B cell (primary cell): Measurements from ENCODE around the gene KLHL33. TPM values are rescaled to one million over a fixed set of nuclear protein-coding genes. Genes with fewer than 3 reads are reported as not detected.

Experiments used
- ATAC-seq: fragments of 200-7000 bp; cut with Tn5 transposase; one replicate; pipeline ENCODE4 v1.10.0; 2021; ENCODE audit warnings: low read depth, mild to moderate bottlenecking, moderate number of reproducible peaks, moderate library complexity
- CTCF ChIA-PET: fragments of 350-600 bp; sonication (Branson Sonifier 250); formaldehyde crosslinking; loops from one replicate; lab custom pipeline; 2021; ENCODE audit warnings: antibody characterized with exemption, inconsistent platforms; lab: Charles Lee
- POLR2A ChIA-PET: fragments of 350-600 bp; sonication (Branson Sonifier 250); formaldehyde crosslinking; loops from one replicate; lab custom pipeline; 2021; ENCODE audit warnings: antibody characterized with exemption; lab: Charles Lee
- DNase-seq: peaks from one replicate; pipeline ENCODE4 v3.0.0; 2013
- H2AFZ ChIP-seq: 2 replicates; pipeline ENCODE4 v1.6.1; 2012; ENCODE audit warnings: mild to moderate bottlenecking, low read depth, low read length; ENCODE audit not compliant: insufficient read depth, poor library complexity, severe bottlenecking
- H3K27ac ChIP-seq, 2 donors: 1 replicate in 1 of 2; 2 replicates in 1 of 2; pipeline ENCODE4 v1.5.1; 2012 to 2013; ENCODE audit warnings: low read length in 2 of 2, mild to moderate bottlenecking in 2 of 2, moderate library complexity in 1 of 2
- H3K27me3 ChIP-seq, 4 experiments: fragments of 200-600 bp in 1 of 4; sonication (generic) in 1 of 4; replicated peaks in 1 of 4; 1 replicate in 2 of 4; 2 replicates in 2 of 4; pipeline versions ENCODE4 v1.6.1 to v1.7.0; 2013 to 2016; ENCODE audit warnings: low read length in 3 of 4, mild to moderate bottlenecking in 2 of 4, mixed read lengths in 1 of 4, moderate library complexity in 1 of 4; ENCODE audit not compliant: insufficient read depth in 4 of 4, control insufficient read depth in 3 of 4; ENCODE audit errors: control extremely low read depth in 1 of 4
- H3K36me3 ChIP-seq, 2 experiments: replicated peaks in 1 of 2; 1 replicate in 1 of 2; 2 replicates in 1 of 2; pipeline versions ENCODE4 v1.6.1 to v1.7.1; 2013; ENCODE audit warnings: low read length in 1 of 2; ENCODE audit not compliant: insufficient read depth in 2 of 2, control insufficient read depth in 1 of 2; ENCODE audit errors: control extremely low read depth in 1 of 2, extremely low read depth in 1 of 2
- H3K4me1 ChIP-seq, 2 donors: fragments of 200-600 bp in 1 of 2; sonication (generic) in 1 of 2; 1 replicate in 1 of 2; 2 replicates in 1 of 2; pipeline versions ENCODE4 v1.5.1 to v1.6.1; 2013 to 2017; ENCODE audit warnings: low read length in 2 of 2; ENCODE audit not compliant: control insufficient read depth in 2 of 2, insufficient read depth in 2 of 2
- H3K4me2 ChIP-seq: replicated peaks from 2 replicates; pipeline ENCODE3; 2012; ENCODE audit warnings: mild to moderate bottlenecking, low read depth, low read length; ENCODE audit not compliant: poor library complexity, severe bottlenecking
- H3K4me3 ChIP-seq, 5 experiments: fragments of 200-600 bp in 1 of 5; sonication (generic) in 1 of 5; 1 replicate in 3 of 5; 2 replicates in 2 of 5; pipeline versions ENCODE4 v1.5.1 to v1.7.0; 2011 to 2016; ENCODE audit warnings: low read length in 4 of 5, mild to moderate bottlenecking in 4 of 5, low read depth in 2 of 5, control low read depth in 1 of 5, moderate library complexity in 1 of 5; ENCODE audit not compliant: insufficient read depth in 1 of 5; ENCODE audit errors: control extremely low read depth in 1 of 5, extremely low read depth in 1 of 5
- H3K79me2 ChIP-seq: fragments of 200-600 bp; sonication (generic); one replicate; pipeline ENCODE4 v1.6.0; 2016; ENCODE audit warnings: low read length; ENCODE audit not compliant: control insufficient read depth, insufficient read depth
- H3K9ac ChIP-seq: fragments of 200-600 bp; sonication (generic); 2 replicates; pipeline ENCODE4 v1.6.1; 2017; ENCODE audit warnings: mild to moderate bottlenecking, low read length, moderate library complexity
- H3K9me3 ChIP-seq, 3 donors: one replicate each; pipeline versions ENCODE4 v1.6.1 to v1.7.1; 2013; ENCODE audit warnings: low read length in 2 of 3; ENCODE audit not compliant: control insufficient read depth in 2 of 3, insufficient read depth in 1 of 3; ENCODE audit errors: control extremely low read depth in 1 of 3
- H4K20me1 ChIP-seq: 2 replicates; pipeline ENCODE4 v1.6.0; 2012; ENCODE audit warnings: mild to moderate bottlenecking, low read length; ENCODE audit not compliant: insufficient read depth, control insufficient read depth, poor library complexity, severe bottlenecking
- H3K27ac Mint-ChIP-seq: one replicate; pipeline ENCODE4 v1.8.0; 2021; ENCODE audit warnings: mixed read lengths
- H3K27me3 Mint-ChIP-seq: one replicate; pipeline ENCODE4 v1.8.0; 2021; ENCODE audit warnings: mixed read lengths
- H3K4me1 Mint-ChIP-seq: one replicate; pipeline ENCODE4 v1.8.0; 2021; ENCODE audit warnings: mixed read lengths
- H3K4me3 Mint-ChIP-seq: one replicate; pipeline ENCODE4 v1.8.0; 2021; ENCODE audit warnings: mixed read lengths
- H3K9me3 Mint-ChIP-seq: one replicate; pipeline ENCODE4 v1.8.0; 2022; ENCODE audit warnings: mixed read lengths; ENCODE audit not compliant: insufficient read depth
- EZH2 ChIP-seq: IDR thresholded peaks from 2 replicates; pipeline ENCODE4 v1.6.1; 2012; ENCODE audit warnings: borderline replicate concordance, low read depth, mild to moderate bottlenecking, moderate library complexity, low read length; ENCODE audit not compliant: insufficient read depth, poor library complexity, severe bottlenecking
- WGBS: methylation state at CpG from one replicate; pipeline ENCODE4 v1.1.5; 2013; ENCODE audit warnings: missing lambda C conversion rate; ENCODE audit not compliant: insufficient coverage; 5-methylcytosine and 5-hydroxymethylcytosine counted together
- intact Hi-C: fragments of 100-400 bp; cut with micrococcal nuclease; formaldehyde crosslinking; loops from one replicate; pipeline ENCODE4 v1.10.0; 2022
- polyA plus RNA-seq: library from polyadenylated mRNA; depleted of rRNA; stranded (reverse); fragments of >200 nt; gene quantifications from 2 replicates; pipeline ENCODE4 v1.2.3, GENCODE V29; 2012
- total RNA-seq, 2 donors: library from RNA; stranded (reverse); fragments of 120-200 nt in 1 of 2; gene quantifications; 1 replicate in 1 of 2; 2 replicates in 1 of 2; pipeline versions ENCODE4 v1.2.3 to v1.2.4, GENCODE V29; 2013 to 2022
- TF ChIP-seq, protein P1 (sequence below): fragments of 200-600 bp; IDR thresholded peaks from one replicate; pipeline ENCODE4 v1.8.0; 2022; ENCODE audit warnings: antibody characterized with exemption, mild to moderate bottlenecking

KLHL33 gene
- total and polyA plus RNA-seq, 2 donors (not counting 1 experiment from before 2014, with no cell fraction given) = 0.20 to 0.25 TPM

DNA sequence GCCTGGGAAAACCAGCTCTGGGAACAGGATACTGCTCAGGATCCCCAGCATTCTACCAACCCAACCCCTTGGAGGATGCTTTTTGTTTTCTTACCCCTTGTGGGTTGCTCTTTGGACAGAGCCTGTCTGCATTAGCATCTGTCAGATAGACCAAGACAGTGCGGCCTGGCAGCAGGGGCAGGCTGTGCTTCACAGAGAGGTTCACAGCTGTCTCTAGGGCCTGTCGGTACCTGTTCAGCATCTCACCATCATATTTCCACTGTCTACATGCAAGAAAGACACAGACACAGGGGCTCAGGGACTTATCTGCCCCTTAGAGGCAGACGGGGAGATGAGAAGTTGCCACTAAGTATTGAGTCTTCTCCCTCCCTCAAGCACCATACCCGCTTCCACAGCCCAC is 44.5 kb downstream of the KLHL33 start:
- intact Hi-C loops = no loop called here
- DNase-seq (no peak), ATAC-seq (no peak)
- Mint-ChIP-seq H3K9me3 (no peaks in the 10 kb centered on the region), H3K27ac (peak overlapping the region; percentile 59), H3K4me1 (peaks cover 6% of the 10 kb centered on the region), H3K27me3 (no peaks in the 10 kb centered on the region), H3K4me3 (no peak overlapping the region)
- Histone ChIP-seq H3K4me2 (no peak overlapping the region), H2AFZ (no peak overlapping the region), H3K27me3 (no peaks in the 10 kb centered on the region), H3K36me3 (peaks cover 38 to 85% of the 10 kb centered on the region in 2 experiments), H4K20me1 (peaks cover 24% of the 10 kb centered on the region), H3K9me3 (no peaks in the 10 kb centered on the region), H3K27ac (no peak overlapping the region), H3K4me3 (no peak overlapping the region), H3K79me2 (peaks cover 12% of the 10 kb centered on the region), H3K9ac (no peak overlapping the region), H3K4me1 (peaks cover 0 to 8% of the 10 kb centered on the region in 2 donors)
- WGBS = 92% methylated on average over 2 of the region's 4 CpGs
- ChIA-PET CTCF (interaction anchor here (1.0 kb wide), 1 partner anchor 24 kb away, joined by 5 read pairs; no protein-coding TSS in a partner anchor), POLR2A (no interaction called here)
- TF ChIP-seq, protein P1, sequence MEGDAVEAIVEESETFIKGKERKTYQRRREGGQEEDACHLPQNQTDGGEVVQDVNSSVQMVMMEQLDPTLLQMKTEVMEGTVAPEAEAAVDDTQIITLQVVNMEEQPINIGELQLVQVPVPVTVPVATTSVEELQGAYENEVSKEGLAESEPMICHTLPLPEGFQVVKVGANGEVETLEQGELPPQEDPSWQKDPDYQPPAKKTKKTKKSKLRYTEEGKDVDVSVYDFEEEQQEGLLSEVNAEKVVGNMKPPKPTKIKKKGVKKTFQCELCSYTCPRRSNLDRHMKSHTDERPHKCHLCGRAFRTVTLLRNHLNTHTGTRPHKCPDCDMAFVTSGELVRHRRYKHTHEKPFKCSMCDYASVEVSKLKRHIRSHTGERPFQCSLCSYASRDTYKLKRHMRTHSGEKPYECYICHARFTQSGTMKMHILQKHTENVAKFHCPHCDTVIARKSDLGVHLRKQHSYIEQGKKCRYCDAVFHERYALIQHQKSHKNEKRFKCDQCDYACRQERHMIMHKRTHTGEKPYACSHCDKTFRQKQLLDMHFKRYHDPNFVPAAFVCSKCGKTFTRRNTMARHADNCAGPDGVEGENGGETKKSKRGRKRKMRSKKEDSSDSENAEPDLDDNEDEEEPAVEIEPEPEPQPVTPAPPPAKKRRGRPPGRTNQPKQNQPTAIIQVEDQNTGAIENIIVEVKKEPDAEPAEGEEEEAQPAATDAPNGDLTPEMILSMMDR = no peak

DNA sequence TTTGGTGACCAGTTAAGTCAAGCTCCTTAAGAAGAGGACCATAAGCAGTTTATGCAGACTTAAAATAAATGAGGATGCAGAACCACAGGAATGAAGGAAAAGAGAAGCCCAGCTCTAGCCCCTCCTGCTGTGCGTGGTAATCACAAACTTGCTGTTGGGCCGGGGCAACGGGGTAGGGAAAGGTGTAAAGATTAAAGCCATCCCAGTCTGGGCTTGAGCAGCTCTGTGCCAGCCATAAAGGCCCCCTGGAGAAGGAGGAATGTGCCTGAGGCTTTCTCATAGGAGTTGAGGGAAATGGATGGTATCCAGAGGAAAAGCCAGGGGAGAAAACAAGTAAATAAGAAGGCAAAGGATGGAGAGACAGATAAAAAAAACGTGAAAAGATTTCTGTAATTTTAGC is 47.8 kb downstream of the KLHL33 start:
- Mint-ChIP-seq H3K27me3 (no peaks in the 10 kb centered on the region), H3K4me1 (peaks cover 6% of the 10 kb centered on the region), H3K4me3 (no peak overlapping the region), H3K27ac (peak overlapping the region; percentile 5), H3K9me3 (no peaks in the 10 kb centered on the region)
- peak overlapping the region in 1 of 2 donors; percentile 52 for H3K27ac ChIP-seq
- no peaks in the 10 kb centered on the region for H3K27me3 ChIP-seq
- no peaks in the 10 kb centered on the region for H3K9me3 ChIP-seq
- no peak overlapping the region for H3K9ac ChIP-seq
- POLR2A ChIA-PET = no interaction called here
- no peak overlapping the region for H3K4me2 ChIP-seq
- CTCF ChIA-PET = interaction anchor here (1.2 kb wide), 1 partner anchor 20 kb away, joined by 3 read pairs; no protein-coding TSS in a partner anchor
- intact Hi-C loops = no loop called here
- 100% methylated on average over 3 of the region's 4 CpGs for WGBS
- ATAC-seq = no peak
- no peak for DNase-seq
- no peak overlapping the region for H3K4me3 ChIP-seq
- no peak for TF ChIP-seq EZH2
- TF ChIP-seq, protein P1 = no peak
- H3K4me1 ChIP-seq = peaks cover 0 to 8% of the 10 kb centered on the region in 2 donors
- H3K79me2 ChIP-seq = peaks cover 12% of the 10 kb centered on the region
- H2AFZ ChIP-seq = no peak overlapping the region
- peaks cover 27% of the 10 kb centered on the region for H4K20me1 ChIP-seq
- H3K36me3 ChIP-seq = peaks cover 45 to 93% of the 10 kb centered on the region in 2 experiments
